PFSK-1 (cell line): ENCODE measurements around the gene CSDE1.

Experiments
- FOXP2 ChIP-seq: optimal IDR thresholded peaks from 2 replicates; pipeline ENCODE3; 2011; ENCODE audit warnings: borderline replicate concordance, control low read depth, inconsistent platforms; ENCODE audit not compliant: insufficient read depth; ENCODE audit errors: extremely low read length, extremely low read depth
- POLR2AphosphoS5 ChIP-seq: IDR thresholded peaks from 2 replicates; pipeline ENCODE4 v1.6.1; 2012; ENCODE audit warnings: low read depth, mild to moderate bottlenecking, control low read depth, low read length, moderate library complexity
- REST ChIP-seq, 2 experiments: IDR thresholded peaks; 2 replicates each; pipeline versions ENCODE4 v1.6.1 to v1.8.0; 2011 to 2012; ENCODE audit warnings: low read depth in 2 of 2, low read length in 2 of 2, control low read depth in 1 of 2, inconsistent platforms in 1 of 2, mild to moderate bottlenecking in 1 of 2, moderate library complexity in 1 of 2; ENCODE audit not compliant: insufficient read depth in 1 of 2
- SIN3A ChIP-seq: IDR thresholded peaks from 2 replicates; pipeline ENCODE4 v1.6.1; 2012; ENCODE audit warnings: mild to moderate bottlenecking, low read length, moderate library complexity, borderline replicate concordance; ENCODE audit not compliant: insufficient read depth
- TAF1 ChIP-seq: IDR thresholded peaks from 2 replicates; pipeline ENCODE4 v1.6.1; 2012; ENCODE audit warnings: low read length, control low read depth, borderline replicate concordance; ENCODE audit not compliant: insufficient read depth

Gene CSDE1

DNA sequence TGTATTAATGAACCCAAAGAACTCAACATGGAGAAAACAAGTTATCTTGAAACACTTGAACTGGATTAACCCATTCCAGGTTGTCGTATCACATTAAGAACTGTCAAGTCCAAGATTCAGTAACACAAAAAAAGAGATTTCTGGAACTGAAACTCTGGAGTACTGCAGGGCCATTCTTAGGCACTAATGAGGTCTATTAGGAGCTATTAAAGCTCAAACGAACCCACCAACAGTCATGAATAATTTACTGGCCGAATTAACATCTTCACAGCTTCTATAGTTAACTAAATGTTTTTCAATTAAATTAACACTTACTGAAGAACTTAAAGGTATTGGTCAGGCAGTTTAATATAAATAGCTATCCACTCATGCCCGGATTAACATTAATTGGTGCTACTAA, 4.6 kb downstream of the CSDE1 start:
- TF ChIP-seq POLR2AphosphoS5 (no peak), FOXP2 (no peak), REST (IDR thresholded peaks at IDR 0.05; ENCODE audit: insufficient read depth in 1 of 2, low read depth in 2 of 2, low read length in 2 of 2) (no peak), SIN3A (no peak), TAF1 (no peak)

DNA sequence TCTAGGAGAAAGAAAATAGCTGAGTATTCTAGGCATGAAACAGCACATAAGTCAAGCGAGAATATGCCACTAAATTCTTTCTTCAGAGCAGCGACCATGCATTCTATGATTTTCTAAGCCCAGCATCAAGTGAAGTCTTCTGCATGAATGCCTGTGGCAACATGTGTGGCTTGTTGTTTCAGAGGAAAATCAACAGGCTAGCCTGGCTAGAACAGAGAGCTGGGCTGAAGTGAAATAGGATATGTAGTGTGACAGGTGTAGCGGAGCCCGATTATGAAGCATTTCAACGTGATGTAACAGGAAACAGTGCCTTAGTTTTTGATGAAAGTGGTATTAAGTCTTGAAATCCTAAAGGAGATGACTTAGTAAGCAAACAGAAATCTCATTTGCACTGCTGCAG, 7.0 kb downstream of the CSDE1 start:
- TF ChIP-seq SIN3A (no peak), TAF1 (no peak), FOXP2 (no peak), REST (IDR thresholded peaks at IDR 0.05; ENCODE audit: insufficient read depth in 1 of 2, low read depth in 2 of 2, low read length in 2 of 2) (no peak), POLR2AphosphoS5 (no peak)

GRCh38 chr1:114749835-114750234, 7.9 kb downstream of the CSDE1 start:
- TF ChIP-seq REST (IDR thresholded peaks at IDR 0.05; ENCODE audit: insufficient read depth in 1 of 2, low read depth in 2 of 2, low read length in 2 of 2), result no peak
- no peak for TF ChIP-seq SIN3A

DNA sequence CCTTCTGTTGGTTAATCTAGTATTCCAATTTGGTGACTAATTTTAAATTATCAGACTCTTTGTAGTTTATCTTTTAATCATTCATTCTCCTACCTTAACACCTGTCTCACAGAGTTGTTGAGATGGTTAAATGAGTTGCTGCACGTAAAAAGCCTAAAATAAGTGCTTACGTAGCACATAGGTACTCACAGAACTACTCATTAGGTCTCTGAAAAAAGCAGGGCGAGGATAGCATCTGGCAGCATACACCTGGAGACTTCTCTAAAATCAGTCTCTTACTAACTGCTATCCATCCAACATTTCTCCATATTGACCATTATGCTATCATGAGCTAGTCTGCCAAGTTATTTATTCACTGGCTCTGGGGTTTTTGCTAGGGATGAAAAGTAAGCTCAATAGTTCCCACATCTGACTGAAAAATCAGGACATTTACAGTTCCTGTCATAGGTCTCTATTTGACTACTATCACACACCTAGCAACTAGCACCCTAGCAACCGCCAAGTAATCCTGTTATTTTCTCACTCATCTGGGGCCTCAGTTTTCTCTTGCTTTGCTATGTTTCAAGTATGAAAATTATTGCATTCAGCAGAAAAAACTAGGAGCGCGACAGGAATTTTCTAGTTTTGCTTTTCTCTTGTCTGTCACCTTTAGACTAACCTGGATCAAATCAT, 11.2 kb downstream of the CSDE1 start:
- 0 out of 2 replicates have a peak, but pooled peaks have one; percentile 32 for TF ChIP-seq POLR2AphosphoS5
- no peak for TF ChIP-seq REST (IDR thresholded peaks at IDR 0.05; ENCODE audit: insufficient read depth in 1 of 2, low read depth in 2 of 2, low read length in 2 of 2)

DNA sequence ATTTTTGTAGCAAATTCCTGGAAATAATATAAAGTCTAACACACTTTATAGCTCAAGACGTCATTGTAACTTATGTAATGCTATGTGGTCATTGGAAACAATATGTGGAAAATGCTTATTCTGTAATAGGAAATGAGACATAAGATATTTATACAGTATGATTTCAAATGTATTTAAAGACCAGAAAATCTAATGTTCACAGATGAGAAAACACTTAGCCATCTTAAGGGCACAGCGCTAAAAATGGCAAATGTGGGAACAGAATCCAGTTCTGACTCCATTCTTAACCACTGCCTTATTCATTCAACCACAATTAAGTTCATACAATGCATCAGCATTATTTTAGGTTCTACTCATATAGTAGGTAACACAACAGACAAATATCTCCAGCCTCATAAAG, 12.5 kb downstream of the CSDE1 start:
- TF ChIP-seq FOXP2, result no peak
